ENCODE data around the gene COPS7A. TPM values are rescaled to one million over a fixed set of nuclear protein-coding genes. Genes with fewer than 3 reads are reported as not detected.
A peak's percentile ranks its signal among the peaks of the same experiment; 100 is the strongest.
"Not testable (repeated sequence)": the region's sequence is repeated elsewhere in the genome, so short reads cannot be mapped to it uniquely, and the experiment has no call there.

The COPS7A gene
- total RNA-seq, 4 donors from 2014 or later: 38.4 to 72.6 (median 51.8) TPM

- no peak for TF ChIP-seq CTCF (IDR thresholded peaks at IDR 0.05)
- no peak for TF ChIP-seq POLR2A (IDR thresholded peaks at IDR 0.05)
- Histone ChIP-seq H3K4me1 (peaks cover 0 to 20% (median 17%) of the 10 kb centered on the region in 4 donors), H3K27ac (peak overlapping the region in 2 of 4 donors; percentile 2 to 50), H3K27me3 (peaks cover 0 to 24% of the 10 kb centered on the region in 2 donors), H3K36me3 (no peaks in the 10 kb centered on the region), H3K4me3 (peak overlapping the region; percentile 40 to 56 (median 50)), H3K9me3 (no peaks in the 10 kb centered on the region)
- DNase-seq: no peak
Observed at GRCh38 chr12:6699259-6699988, 24.4 kb upstream of the COPS7A start.

DNA sequence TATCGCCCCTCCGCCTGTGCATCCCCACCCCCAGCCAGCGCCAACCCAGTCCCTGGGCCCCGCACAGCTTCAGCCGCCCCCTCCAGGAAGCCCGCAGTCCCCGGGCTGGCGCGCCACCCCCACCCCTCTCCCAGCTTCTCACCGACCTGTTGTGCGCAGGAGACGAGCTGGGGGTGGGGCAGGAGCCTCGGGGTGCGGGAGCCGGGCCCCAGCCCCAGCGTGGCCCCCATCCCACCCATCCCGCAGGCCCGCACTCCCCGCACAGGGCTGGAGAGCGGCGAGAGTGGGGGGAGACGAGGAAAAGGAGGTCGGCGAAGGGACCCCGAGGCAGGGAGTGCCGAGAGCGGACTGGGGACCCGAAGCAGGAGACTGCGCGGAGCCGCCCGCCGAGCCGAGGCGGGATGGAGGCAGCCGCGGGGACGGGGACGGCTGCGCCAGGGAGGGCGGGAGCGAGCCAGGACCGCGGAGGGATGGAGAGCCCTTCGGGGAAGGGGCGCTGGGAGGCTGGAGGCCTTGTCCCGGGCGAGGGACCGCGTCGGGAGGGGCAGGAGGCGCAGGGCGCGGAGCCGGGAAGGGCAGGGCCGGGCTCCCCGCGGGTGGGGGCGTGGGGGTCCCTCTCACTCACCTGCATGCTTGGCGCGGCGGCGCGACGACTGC lies 23.7 kb upstream of the COPS7A start:
- Histone ChIP-seq H3K36me3 (no peaks in the 10 kb centered on the region), H3K9me3 (no peaks in the 10 kb centered on the region), H3K4me3 (peak overlapping the region; percentile 40 to 56 (median 50)), H3K4me1 (peaks cover 0 to 20% (median 17%) of the 10 kb centered on the region in 4 donors), H3K27me3 (peaks cover 0 to 24% of the 10 kb centered on the region in 2 donors), H3K27ac (peak overlapping the region in 2 of 4 donors; percentile 2 to 50)
- no peak for TF ChIP-seq POLR2A (IDR thresholded peaks at IDR 0.05)
- no peak for TF ChIP-seq CTCF (IDR thresholded peaks at IDR 0.05)
- DNase-seq: no peak

GRCh38 chr12:6700646-6701051 lies 23.2 kb upstream of the COPS7A start, which contains the start of gene PIANP:
Gene PIANP, minus strand, starts transcription at chr12:6700815. Its CDS starts 2,754 bp downstream, at chr12:6698061.
- Histone ChIP-seq H3K27ac (peak within 1 kb of the TSS in 2 of 4 donors; percentile 2 to 50), H3K4me1 (peaks cover 0 to 20% (median 17%) of the 10 kb centered on the region in 4 donors), H3K9me3 (no peaks in the 10 kb centered on the region), H3K4me3 (peak within 1 kb of the TSS; percentile 40 to 56 (median 50)), H3K27me3 (peaks cover 0 to 24% of the 10 kb centered on the region in 2 donors), H3K36me3 (no peaks in the 10 kb centered on the region)
- TF ChIP-seq POLR2A (IDR thresholded peaks at IDR 0.05) (no peak), CTCF (IDR thresholded peaks at IDR 0.05) (no peak)
- peak; percentile 31 to 63 (median 57) for DNase-seq

GRCh38 chr12:6701078-6701768 lies 22.6 kb upstream of the COPS7A start:
- Histone ChIP-seq H3K36me3 (no peaks in the 10 kb centered on the region), H3K27me3 (peaks cover 0 to 24% of the 10 kb centered on the region in 2 donors), H3K27ac (no peak overlapping the region), H3K4me1 (peaks cover 0 to 20% (median 17%) of the 10 kb centered on the region in 4 donors), H3K4me3 (peak overlapping the region; percentile 40 to 56 (median 50)), H3K9me3 (no peaks in the 10 kb centered on the region)
- DNase-seq: no peak
- TF ChIP-seq POLR2A (IDR thresholded peaks at IDR 0.05): no peak
- no peak for TF ChIP-seq CTCF (IDR thresholded peaks at IDR 0.05)

- no peaks in the 10 kb centered on the region for H3K36me3 ChIP-seq
- H3K27ac ChIP-seq: no peak overlapping the region
- H3K27me3 ChIP-seq: peaks cover 0 to 20% of the 10 kb centered on the region in 2 donors
- no peaks in the 10 kb centered on the region for H3K9me3 ChIP-seq
- peaks cover 0 to 18% (median 14%) of the 10 kb centered on the region in 4 donors for H3K4me1 ChIP-seq
- TF ChIP-seq CTCF (IDR thresholded peaks at IDR 0.05) (no peak), POLR2A (IDR thresholded peaks at IDR 0.05) (no peak)
- DNase-seq: no peak
- no peak overlapping the region for H3K4me3 ChIP-seq
Observed at GRCh38 chr12:6703631-6704030, 20.2 kb upstream of the COPS7A start.

DNA sequence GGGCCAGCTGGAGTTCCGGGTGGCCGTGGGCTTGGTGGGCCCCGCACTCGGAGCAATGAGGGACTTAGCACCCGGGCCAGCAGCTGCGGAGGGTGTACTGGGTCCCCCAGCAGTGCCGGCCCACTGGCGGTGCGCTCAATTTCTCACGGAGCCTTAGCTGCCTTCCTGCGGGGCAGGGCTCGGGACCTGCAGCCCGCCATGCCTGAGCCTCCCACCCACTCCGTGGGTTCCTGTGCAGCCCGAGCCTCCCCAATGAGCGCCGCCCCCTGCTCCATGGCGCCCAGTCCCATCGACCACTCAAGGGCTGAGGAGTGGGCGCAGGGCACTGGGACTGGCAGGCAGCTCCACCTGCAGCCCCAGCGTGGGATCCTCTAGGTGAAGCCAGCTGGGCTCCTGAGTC lies 15.5 kb upstream of the COPS7A start:
- not testable (repeated sequence) for H3K36me3 ChIP-seq, H3K4me3 ChIP-seq, H3K27me3 ChIP-seq, H3K4me1 ChIP-seq, DNase-seq, H3K9me3 ChIP-seq, H3K27ac ChIP-seq
